GM12878 (cell line): ENCODE data around the gene RABL6. TPM values are rescaled to one million over a fixed set of nuclear protein-coding genes. Genes with fewer than 3 reads are reported as not detected.
A peak's percentile ranks its signal among the peaks of the same experiment; 100 is the strongest.

ENCODE experiments used
- CHD2 ChIP-seq: IDR thresholded peaks from 2 replicates; pipeline ENCODE4 v1.6.1; 2011; ENCODE audit warnings: low read depth, low read length, improper control_type of control experiment, borderline replicate concordance
- MEF2B ChIP-seq: fragments of 450-650 bp; IDR thresholded peaks from 2 replicates; pipeline ENCODE4 v1.6.1; 2018; ENCODE audit warnings: mild to moderate bottlenecking, moderate library complexity; ENCODE audit not compliant: partially characterized antibody, poor library complexity, severe bottlenecking
- NFYB ChIP-seq: IDR thresholded peaks from 2 replicates; pipeline ENCODE4 v1.6.1; 2011; ENCODE audit warnings: low read depth, mild to moderate bottlenecking, low read length, improper control_type of control experiment, moderate library complexity; ENCODE audit not compliant: insufficient read depth
- NR2F1 ChIP-seq: fragments of 450-650 bp; conservative IDR thresholded peaks from 2 replicates; pipeline ENCODE4 v1.6.1; 2017; ENCODE audit warnings: mild to moderate bottlenecking
- PAX8 ChIP-seq: fragments of 450-650 bp; IDR thresholded peaks from 2 replicates; pipeline ENCODE4 v1.6.1; 2017; ENCODE audit warnings: mild to moderate bottlenecking, moderate library complexity
- TBL1XR1 ChIP-seq: IDR thresholded peaks from 2 replicates; pipeline ENCODE4 v1.6.1; 2012; ENCODE audit warnings: low read depth, low read length, improper control_type of control experiment
- WRNIP1 ChIP-seq: IDR thresholded peaks from 2 replicates; pipeline ENCODE4 v1.6.1; 2011; ENCODE audit warnings: low read depth, low read length, improper control_type of control experiment, borderline replicate concordance
- YY1 ChIP-seq: IDR thresholded peaks from 2 replicates; pipeline ENCODE4 v1.6.1; 2011; ENCODE audit warnings: low read depth, mild to moderate bottlenecking, low read length
- ZNF274 ChIP-seq: IDR thresholded peaks from one replicate; pipeline ENCODE4 v1.8.0; 2011; ENCODE audit not compliant: insufficient read length, insufficient read depth
- polyA plus RNA-seq, 11 experiments: library from polyadenylated mRNA; depleted of rRNA in 4 of 11; unstranded in 6 of 11; stranded (reverse) in 5 of 11; fragments of >200 nt; fragmentation: Nextera tagmentation in 4 of 11; fragmentation: Illumina TruSeq in 1 of 11; extraction: Ambion mirVana in 4 of 11; extraction: Trizol in 1 of 11; gene quantifications; 1 replicate in 1 of 11; 2 replicates in 10 of 11; pipeline versions ENCODE4 v1.2.1 to v1.2.3, GENCODE V29; 2011 to 2016; ENCODE audit warnings: inconsistent platforms in 2 of 11, missing spikeins in 2 of 11, low read depth in 1 of 11
- total RNA-seq, 4 experiments: library from RNA; depleted of rRNA in 3 of 4; stranded (reverse); fragments of >200 nt in 3 of 4; fragmentation: Illumina TruSeq in 1 of 4; extraction: Trizol in 1 of 4; gene quantifications; 2 replicates each; pipeline versions ENCODE4 v1.2.1 to v1.2.3, GENCODE V29; 2013 to 2021
- TF ChIP-seq, protein P1 (sequence below): fragments of 450-650 bp; IDR thresholded peaks from 2 replicates; pipeline ENCODE4 v1.6.1; 2018; ENCODE audit warnings: borderline replicate concordance, mild to moderate bottlenecking; ENCODE audit not compliant: partially characterized antibody
- TF ChIP-seq, protein P2 (sequence below): fragments of 450-650 bp; formaldehyde crosslinking; IDR thresholded peaks from 2 replicates; pipeline ENCODE4 v1.5.0; 2022; ENCODE audit warnings: mild to moderate bottlenecking, missing genetic modification characterization
- TF ChIP-seq, protein P3 (sequence below): IDR thresholded peaks from 2 replicates; pipeline ENCODE4 v1.6.1; 2011; ENCODE audit warnings: low read depth, low read length, improper control_type of control experiment, borderline replicate concordance
- TF ChIP-seq, protein P4 (sequence below): fragments of 450-650 bp; IDR thresholded peaks from 2 replicates; pipeline ENCODE4 v1.6.1; 2017; ENCODE audit warnings: mild to moderate bottlenecking, moderate library complexity
- TF ChIP-seq, protein P5 (sequence below): fragments of 150-350 bp; IDR thresholded peaks from 2 replicates; pipeline ENCODE4 v1.6.1; 2014; ENCODE audit warnings: mild to moderate bottlenecking, low read depth, low read length

The RABL6 gene
- total and polyA plus RNA-seq, 10 of the 15 experiments (the other 5 are each of a cell fraction or from before 2014, with no cell fraction given): 1.4 to 134 (median 42.7) TPM

DNA sequence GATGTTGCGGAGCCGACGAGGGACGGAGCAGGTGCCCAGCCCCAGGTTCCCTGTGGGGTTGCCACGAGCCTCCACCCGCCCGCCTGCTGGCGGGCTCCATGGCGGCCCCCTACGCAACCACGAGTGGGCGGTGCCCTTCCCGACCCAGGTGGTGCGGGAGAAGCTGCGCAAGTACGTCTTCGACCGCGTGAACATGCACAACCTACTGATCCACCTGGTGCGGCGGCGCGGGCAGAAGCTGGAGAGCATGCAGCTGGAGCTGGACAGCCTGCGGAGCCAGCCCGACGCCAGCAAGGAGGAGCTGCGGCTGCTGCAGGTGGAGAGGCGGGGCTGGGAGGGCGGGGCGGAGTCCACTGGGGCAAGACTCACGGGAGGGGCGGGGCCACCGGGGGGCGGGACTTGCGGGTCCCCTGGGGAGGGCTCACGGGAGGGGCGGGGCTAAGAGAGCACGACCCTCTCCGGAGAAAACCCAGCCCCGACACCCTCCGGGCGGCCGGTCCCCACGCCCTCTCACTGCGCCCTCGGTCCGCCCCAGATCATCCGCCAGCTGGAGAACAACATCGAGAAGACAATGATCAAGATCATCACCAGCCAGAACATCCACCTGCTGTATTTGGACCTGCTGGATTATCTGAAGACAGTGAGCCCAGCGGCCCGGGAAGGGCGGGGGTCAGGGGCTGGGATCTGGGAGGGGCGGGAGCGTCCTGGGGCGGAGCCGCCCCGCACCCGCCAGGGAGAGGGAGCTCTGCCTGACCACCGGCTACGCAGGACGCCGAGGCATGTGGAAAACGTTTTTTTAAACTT is 7.7 kb upstream of the RABL6 start (continued):
- no peak for TF ChIP-seq NFYB
- TF ChIP-seq, protein P1, sequence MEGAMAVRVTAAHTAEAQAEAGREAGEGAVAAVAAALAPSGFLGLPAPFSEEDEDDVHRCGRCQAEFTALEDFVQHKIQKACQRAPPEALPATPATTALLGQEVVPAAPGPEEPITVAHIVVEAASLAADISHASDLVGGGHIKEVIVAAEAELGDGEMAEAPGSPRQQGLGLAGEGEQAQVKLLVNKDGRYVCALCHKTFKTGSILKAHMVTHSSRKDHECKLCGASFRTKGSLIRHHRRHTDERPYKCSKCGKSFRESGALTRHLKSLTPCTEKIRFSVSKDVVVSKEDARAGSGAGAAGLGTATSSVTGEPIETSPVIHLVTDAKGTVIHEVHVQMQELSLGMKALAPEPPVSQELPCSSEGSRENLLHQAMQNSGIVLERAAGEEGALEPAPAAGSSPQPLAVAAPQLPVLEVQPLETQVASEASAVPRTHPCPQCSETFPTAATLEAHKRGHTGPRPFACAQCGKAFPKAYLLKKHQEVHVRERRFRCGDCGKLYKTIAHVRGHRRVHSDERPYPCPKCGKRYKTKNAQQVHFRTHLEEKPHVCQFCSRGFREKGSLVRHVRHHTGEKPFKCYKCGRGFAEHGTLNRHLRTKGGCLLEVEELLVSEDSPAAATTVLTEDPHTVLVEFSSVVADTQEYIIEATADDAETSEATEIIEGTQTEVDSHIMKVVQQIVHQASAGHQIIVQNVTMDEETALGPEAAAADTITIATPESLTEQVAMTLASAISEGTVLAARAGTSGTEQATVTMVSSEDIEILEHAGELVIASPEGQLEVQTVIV: no peak
- TF ChIP-seq, protein P2, sequence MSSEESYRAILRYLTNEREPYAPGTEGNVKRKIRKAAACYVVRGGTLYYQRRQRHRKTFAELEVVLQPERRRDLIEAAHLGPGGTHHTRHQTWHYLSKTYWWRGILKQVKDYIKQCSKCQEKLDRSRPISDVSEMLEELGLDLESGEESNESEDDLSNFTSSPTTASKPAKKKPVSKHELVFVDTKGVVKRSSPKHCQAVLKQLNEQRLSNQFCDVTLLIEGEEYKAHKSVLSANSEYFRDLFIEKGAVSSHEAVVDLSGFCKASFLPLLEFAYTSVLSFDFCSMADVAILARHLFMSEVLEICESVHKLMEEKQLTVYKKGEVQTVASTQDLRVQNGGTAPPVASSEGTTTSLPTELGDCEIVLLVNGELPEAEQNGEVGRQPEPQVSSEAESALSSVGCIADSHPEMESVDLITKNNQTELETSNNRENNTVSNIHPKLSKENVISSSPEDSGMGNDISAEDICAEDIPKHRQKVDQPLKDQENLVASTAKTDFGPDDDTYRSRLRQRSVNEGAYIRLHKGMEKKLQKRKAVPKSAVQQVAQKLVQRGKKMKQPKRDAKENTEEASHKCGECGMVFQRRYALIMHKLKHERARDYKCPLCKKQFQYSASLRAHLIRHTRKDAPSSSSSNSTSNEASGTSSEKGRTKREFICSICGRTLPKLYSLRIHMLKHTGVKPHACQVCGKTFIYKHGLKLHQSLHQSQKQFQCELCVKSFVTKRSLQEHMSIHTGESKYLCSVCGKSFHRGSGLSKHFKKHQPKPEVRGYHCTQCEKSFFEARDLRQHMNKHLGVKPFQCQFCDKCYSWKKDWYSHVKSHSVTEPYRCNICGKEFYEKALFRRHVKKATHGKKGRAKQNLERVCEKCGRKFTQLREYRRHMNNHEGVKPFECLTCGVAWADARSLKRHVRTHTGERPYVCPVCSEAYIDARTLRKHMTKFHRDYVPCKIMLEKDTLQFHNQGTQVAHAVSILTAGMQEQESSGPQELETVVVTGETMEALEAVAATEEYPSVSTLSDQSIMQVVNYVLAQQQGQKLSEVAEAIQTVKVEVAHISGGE (CRISPR knock-in tag): no peak
- peak; percentile 76 for TF ChIP-seq MEF2B
- TF ChIP-seq PAX8: no peak
- TF ChIP-seq, protein P3, sequence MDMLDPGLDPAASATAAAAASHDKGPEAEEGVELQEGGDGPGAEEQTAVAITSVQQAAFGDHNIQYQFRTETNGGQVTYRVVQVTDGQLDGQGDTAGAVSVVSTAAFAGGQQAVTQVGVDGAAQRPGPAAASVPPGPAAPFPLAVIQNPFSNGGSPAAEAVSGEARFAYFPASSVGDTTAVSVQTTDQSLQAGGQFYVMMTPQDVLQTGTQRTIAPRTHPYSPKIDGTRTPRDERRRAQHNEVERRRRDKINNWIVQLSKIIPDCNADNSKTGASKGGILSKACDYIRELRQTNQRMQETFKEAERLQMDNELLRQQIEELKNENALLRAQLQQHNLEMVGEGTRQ: no peak
- TF ChIP-seq, protein P4, sequence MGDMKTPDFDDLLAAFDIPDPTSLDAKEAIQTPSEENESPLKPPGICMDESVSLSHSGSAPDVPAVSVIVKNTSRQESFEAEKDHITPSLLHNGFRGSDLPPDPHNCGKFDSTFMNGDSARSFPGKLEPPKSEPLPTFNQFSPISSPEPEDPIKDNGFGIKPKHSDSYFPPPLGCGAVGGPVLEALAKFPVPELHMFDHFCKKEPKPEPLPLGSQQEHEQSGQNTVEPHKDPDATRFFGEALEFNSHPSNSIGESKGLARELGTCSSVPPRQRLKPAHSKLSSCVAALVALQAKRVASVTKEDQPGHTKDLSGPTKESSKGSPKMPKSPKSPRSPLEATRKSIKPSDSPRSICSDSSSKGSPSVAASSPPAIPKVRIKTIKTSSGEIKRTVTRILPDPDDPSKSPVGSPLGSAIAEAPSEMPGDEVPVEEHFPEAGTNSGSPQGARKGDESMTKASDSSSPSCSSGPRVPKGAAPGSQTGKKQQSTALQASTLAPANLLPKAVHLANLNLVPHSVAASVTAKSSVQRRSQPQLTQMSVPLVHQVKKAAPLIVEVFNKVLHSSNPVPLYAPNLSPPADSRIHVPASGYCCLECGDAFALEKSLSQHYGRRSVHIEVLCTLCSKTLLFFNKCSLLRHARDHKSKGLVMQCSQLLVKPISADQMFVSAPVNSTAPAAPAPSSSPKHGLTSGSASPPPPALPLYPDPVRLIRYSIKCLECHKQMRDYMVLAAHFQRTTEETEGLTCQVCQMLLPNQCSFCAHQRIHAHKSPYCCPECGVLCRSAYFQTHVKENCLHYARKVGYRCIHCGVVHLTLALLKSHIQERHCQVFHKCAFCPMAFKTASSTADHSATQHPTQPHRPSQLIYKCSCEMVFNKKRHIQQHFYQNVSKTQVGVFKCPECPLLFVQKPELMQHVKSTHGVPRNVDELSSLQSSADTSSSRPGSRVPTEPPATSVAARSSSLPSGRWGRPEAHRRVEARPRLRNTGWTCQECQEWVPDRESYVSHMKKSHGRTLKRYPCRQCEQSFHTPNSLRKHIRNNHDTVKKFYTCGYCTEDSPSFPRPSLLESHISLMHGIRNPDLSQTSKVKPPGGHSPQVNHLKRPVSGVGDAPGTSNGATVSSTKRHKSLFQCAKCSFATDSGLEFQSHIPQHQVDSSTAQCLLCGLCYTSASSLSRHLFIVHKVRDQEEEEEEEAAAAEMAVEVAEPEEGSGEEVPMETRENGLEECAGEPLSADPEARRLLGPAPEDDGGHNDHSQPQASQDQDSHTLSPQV: no peak
- TF ChIP-seq, protein P5, sequence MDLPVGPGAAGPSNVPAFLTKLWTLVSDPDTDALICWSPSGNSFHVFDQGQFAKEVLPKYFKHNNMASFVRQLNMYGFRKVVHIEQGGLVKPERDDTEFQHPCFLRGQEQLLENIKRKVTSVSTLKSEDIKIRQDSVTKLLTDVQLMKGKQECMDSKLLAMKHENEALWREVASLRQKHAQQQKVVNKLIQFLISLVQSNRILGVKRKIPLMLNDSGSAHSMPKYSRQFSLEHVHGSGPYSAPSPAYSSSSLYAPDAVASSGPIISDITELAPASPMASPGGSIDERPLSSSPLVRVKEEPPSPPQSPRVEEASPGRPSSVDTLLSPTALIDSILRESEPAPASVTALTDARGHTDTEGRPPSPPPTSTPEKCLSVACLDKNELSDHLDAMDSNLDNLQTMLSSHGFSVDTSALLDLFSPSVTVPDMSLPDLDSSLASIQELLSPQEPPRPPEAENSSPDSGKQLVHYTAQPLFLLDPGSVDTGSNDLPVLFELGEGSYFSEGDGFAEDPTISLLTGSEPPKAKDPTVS: no peak
- TF ChIP-seq TBL1XR1: no peak
- peak; percentile 43; the same call in 1 of the 2 replicates for TF ChIP-seq YY1
- TF ChIP-seq CHD2: no peak
- TF ChIP-seq ZNF274: no peak
- no peak for TF ChIP-seq WRNIP1
- no peak for TF ChIP-seq NR2F1
